22Rv1 (cell line): Measurements from ENCODE around the gene WSCD2.

ENCODE experiments used
- CTCF ChIP-seq: fragments of 450-650 bp; IDR thresholded peaks from 2 replicates; pipeline ENCODE4 v1.5.1; 2017; ENCODE audit warnings: mild to moderate bottlenecking
- ZFX ChIP-seq: fragments of 450-650 bp; IDR thresholded peaks from 2 replicates; pipeline ENCODE4 v1.6.1; 2017; ENCODE audit warnings: antibody characterized with exemption, borderline replicate concordance

GRCh38 chr12:108270849-108271143 lies 141.7 kb downstream of the WSCD2 start:
- TF ChIP-seq CTCF (no peak), ZFX (no peak)
